ENCODE data around the gene DMAC2L.

The DMAC2L gene

GRCh38 chr14:50375760-50376159 lies 63.6 kb downstream of the DMAC2L start:
- Histone ChIP-seq H3K9ac (ENCODE audit: low read depth, low read length, poor library complexity, severe bottlenecking) (no peak overlapping the region), H3F3A (ENCODE audit: low read depth) (no peaks in the 10 kb centered on the region), H2AFZ (ENCODE audit: low read length) (no peak overlapping the region), H3K36me3 (ENCODE audit: insufficient read depth, low read length) (no peaks in the 10 kb centered on the region), H3K79me2 (ENCODE audit: insufficient read depth, low read length) (no peaks in the 10 kb centered on the region), H3K9me2 (replicated peaks; ENCODE audit: low read depth, low read length) (no peaks in the 10 kb centered on the region), H4K20me1 (ENCODE audit: insufficient read depth, low read length, poor library complexity, severe bottlenecking) (no peaks in the 10 kb centered on the region), H3K27me3 (ENCODE audit: insufficient read depth, low read length, poor library complexity, severe bottlenecking) (no peaks in the 10 kb centered on the region), H3K9me3 (ENCODE audit: insufficient read depth, low read depth, low read length) (no peaks in the 10 kb centered on the region), H3K4me1 (ENCODE audit: insufficient read depth, low read length, poor library complexity, severe bottlenecking) (no peaks in the 10 kb centered on the region), H3K4me3 (ENCODE audit: low read length, poor library complexity, severe bottlenecking) (no peak overlapping the region), H3K4me2 (ENCODE audit: low read depth, low read length, poor library complexity, severe bottlenecking) (no peak overlapping the region)
- TF ChIP-seq EZH2phosphoT487 (IDR thresholded peaks at IDR 0.05; ENCODE audit: borderline replicate concordance) (no peak), CTCF (conservative IDR thresholded peaks at IDR 0.05; ENCODE audit: low read length) (no peak)
